Right kidney (tissue), 1 donor: ENCODE data around the gene TUB.

Experiments used
- DNase-seq: peaks from one replicate; pipeline ENCODE4 v3.0.0-alpha.2; 2016

Gene TUB

DNA sequence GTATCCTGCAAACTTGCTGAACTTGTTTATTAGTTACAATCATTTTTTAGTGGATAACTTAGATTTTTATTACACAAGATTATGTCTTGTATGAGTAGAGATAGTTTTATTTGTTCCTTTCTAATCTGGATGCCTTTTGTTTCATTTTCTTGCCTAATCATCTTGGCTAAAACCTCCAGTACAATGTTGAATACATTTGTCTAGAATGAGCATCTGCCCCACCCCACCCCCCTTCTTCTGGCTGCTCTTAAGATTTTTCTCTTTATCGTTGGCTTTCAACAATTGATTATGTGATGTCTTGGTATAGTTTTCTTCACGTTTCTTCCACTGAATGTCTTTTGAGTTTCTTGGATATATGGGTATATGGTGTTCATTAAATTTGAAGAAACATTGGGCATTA, 37.3 kb upstream of the TUB start:
- DNase-seq: no peak

DNA sequence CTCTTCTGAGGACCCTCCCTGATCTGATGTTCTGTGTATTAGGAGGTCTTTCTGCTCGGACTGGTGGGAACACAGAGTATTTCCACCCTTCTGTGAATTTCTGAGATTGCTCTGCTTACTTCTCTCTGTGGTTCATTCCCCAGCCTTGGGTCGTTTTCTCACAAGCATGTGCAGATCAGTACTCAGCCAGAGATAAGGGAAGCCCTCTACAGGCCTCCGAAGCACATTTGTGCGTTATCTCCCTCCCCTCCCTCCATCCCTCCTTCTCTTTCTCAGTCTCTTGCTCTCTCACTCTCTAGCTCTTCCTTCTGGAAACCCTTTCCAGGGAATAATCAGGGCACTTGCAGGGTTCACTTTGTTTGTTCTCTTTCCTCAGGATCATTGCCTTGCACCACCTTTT, 35.2 kb upstream of the TUB start:
- DNase-seq: no peak

DNA sequence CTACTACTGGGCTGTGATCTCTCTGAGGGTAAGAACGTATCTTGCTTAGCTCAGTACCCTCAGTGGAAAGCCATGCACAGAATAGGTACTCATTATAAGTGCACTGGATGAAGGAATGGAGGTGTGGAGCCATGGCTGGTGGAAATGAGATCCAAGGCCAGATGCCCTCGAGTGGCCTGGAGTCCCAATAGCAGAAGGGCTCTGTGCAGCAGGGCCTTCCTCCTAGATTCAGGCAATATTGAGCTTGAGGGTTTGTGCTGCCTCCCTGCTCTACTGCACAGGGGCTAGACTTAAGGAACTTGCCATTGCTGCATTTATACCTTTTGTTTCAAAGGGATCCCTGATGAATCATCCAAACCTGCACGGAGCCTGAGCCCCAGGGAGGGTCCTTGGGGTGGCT, 33.6 kb upstream of the TUB start:
- no peak for DNase-seq

DNA sequence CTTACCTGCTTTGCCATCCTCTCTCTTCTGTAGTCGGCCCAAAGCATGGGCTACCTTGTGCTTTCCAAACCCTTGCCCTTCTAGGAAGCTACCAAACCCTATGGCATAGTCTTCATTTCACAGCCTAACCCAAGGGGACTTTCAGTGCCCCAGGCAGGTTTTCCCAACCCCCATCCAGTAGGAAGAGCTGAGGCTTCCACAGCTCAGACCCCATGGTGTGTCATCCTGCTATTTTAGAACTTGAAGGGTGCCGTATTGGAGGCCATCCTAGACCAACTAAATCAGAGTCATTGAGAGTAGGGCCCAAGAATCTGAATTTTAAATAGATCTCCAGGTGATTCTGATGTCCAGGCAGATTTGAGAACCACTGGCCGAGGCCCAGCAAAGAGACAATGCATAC, 31.9 kb upstream of the TUB start:
- no peak for DNase-seq

DNA sequence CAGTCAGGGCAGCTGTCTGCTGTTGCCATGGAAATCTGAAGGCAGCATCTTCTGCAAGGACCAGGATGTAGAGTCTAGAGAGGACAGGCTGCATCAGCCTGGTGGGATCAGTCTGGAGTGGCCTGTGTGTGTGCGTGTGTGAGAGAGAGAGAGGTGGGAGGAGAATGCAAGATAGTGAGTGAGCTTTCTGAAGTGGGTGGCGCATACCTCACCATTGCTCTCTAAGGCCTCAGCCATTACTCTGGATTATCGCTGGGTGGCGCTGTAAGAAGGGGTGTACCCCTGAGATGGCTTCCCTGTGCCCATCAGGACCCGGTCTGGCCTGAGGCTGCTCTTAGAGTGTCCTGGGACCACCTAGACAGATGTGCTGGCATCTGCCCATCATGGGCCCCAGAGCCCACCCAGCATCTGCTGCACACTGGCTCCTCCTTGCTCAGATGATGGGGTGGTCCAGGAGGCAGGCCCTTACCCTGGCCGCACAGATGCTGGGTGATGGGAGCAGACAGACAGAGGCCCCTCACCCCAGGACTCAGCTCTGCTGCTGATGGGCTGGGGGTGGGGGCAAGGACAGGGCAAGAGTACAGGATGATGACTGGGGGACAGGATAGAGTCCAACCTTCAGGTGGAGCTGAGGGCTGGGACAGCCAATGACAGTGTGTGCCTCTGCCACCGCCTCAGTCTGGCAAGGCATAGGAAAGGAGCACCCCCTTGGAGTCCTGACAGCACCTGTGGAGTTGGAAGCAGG, 25.7 kb upstream of the TUB start:
- DNase-seq: no peak

DNA sequence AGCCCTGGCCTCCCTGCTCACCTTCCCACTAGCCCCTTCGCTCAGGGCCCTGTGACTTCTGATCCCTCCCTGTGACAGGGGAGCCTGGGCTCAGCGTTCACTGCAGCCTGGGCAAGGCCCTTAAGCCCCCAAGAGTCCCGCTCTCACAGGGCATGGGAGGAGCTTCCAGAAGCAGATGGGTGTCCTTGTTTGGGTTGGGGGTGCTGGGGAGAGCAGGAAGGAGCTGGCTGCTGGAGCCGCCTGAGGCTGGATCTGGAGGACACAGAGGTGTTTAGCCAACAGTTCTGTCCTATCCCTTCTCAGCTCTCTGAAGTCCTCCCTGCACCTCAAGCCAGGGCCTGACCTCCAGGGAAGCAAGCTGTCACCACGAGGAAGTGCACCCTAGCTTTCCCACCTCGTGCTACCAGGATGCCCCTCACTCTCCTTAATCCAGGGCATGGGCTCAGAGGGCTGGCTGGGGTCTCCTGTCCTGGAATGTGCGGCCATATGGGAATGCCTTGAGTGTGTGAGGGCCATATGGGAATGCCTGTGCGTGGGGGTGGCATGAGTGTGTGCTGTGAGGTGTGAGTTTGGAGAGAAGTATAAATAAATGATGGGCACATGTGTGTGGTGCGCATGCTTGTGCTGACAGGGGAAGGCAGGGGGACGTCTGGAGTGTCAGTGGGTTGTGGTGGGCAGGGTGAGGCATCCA, 25.0 kb upstream of the TUB start:
- DNase-seq: no peak

DNA sequence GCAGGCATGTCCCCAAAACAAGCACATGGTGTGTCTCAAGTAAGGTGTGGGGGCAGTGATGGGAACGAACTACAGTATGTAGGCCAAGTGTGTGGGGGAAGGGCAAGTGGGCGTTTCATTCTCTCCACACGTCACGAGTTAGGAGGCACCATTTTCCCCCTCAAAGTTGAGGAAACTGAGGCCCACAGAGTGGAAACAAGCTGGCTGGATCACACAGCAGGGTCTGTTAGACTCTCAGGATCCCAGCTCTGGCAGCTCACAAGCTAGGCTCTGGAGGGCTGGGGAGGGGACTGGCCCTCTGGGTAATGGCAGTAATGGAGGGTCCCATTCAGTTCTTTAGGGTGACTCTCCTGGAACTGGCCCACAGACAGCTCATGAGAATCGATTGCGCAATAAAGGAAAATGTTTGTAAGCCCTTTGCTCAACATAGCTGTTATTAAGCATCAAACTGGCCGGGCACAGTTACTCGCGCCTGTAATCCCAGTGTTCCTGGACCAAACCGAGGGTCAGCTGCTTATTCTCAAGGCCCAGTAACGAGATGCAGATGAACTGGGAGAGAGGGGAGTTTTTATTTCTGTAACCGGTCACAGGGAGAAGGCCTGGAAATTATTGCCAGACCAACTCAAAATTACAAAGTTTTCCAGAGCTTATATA, 24.1 kb upstream of the TUB start:
- DNase-seq: no peak

DNA sequence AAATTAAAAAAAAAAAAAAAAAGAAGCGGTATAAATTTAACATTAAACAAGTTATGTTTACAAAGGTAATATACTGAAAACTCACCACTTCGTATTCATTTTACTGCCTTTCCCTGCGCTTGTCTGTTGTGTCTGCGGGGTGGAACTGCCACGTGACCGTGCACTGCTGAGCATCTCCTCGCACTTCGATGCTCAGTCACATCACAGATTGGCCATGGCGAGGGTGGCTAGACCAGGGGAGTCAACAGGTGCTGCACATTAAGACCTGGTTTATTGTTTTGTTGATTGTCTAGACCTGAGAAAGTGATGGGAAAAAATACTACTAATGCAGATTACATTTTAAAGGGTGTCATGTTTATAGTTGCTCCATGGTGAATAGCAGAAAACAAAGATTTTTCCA, 22.8 kb upstream of the TUB start:
- no peak for DNase-seq

DNA sequence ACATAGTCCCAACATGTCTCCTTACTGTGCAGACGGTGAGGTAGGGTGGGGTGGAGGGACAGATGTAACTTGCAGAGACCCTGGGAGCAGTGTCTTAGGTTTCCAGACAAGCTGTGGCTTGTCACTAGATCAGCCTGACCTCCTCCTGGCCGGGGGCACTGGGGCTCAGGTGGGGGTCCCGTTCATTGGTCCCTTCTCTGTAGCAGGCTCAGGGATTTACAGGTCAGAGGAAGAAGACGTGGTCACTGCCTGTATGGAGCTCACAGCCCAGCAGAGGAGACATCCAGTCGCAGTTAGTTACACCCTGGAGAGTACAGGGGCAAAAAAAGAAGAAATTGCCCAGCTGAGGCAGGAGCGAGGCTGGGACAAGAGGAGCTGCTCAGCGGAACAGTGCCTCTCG, 22.0 kb upstream of the TUB start:
- DNase-seq: no peak

DNA sequence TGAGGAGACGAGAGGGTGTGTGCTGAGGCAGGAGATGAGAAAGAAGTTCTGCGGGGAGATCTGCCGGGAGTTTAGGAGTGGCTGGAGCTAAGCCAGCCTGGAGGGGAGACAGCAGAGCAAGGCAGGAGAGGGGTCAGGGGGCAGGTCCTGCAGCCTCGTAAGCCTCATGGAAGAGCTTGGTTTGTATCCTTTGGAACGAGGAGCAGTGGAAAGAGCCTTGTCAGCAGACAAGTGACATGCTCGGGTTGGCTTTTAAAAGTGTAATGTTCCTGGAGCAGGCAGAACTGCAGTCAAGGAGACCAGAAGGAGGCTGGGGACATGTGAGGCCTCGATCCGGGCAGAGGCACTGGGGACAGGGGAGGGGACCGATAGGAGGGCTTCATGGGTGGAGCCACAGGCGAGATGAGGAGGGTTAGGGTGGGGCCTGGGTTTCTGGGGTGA, 21.4 kb upstream of the TUB start:
- DNase-seq: no peak

DNA sequence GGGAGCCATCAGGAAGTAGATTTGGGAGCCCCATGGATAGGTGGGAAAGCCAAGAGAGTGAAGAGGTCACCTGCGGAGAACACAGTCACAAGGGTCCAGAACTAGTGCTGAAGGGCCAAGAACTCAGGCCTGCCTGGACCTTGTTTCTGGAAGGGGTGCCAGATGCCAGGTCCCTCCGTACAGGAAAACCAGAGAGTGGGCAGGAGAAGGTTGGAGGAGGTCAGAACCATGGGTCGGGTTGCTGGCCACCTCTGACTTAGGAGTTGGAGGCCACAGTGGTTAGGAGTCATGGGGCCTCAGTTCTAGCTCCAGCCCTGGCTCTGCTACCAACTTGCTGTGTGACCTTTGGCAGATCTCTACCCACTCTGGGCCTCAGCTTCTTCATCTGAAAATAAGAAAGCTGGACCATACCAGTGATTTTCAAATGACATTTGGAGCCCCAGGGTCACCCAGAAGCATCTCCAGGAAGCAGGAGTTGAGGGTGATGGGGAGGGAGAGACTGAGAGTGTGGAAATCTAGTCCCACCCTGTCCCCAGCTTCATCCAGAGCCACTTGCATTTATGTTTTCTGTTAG, 20.8 kb upstream of the TUB start:
- DNase-seq: no peak

DNA sequence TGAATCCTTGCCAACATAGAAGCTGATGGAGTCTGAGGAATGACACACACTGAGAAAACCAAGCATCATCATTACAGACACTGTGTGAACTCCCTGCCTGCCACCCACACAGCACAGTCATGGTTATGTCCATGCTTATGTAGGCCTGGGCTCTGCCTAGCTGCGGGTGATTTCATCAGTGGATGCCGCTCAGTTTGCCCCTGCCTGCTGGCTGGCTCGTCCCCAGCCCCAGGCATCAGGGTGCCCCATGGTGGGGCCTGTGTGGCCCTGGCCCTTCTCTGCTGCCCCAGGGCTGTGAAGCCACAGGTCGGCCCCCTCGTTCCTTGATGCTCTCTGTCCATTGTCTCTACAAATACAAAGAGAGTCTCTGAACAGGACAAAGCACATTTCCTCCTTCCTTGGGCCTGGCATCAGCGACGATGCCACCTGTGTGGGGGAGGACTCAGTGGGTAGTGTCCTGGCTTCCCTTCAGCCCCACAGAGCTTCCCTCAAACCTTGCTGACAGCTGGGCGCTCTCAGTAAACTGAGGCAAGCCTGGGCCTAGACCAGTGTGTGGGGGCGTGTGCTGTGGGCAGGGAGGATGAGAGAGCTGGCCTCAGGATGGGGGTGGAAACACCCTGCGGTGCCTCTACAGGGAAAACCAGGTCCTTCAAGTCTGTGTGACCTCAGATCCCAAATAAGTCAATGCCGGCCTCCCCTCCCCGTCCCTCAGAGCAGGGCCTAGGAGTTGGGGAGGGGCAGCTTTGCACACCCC, 20.0 kb upstream of the TUB start:
- DNase-seq: no peak

DNA sequence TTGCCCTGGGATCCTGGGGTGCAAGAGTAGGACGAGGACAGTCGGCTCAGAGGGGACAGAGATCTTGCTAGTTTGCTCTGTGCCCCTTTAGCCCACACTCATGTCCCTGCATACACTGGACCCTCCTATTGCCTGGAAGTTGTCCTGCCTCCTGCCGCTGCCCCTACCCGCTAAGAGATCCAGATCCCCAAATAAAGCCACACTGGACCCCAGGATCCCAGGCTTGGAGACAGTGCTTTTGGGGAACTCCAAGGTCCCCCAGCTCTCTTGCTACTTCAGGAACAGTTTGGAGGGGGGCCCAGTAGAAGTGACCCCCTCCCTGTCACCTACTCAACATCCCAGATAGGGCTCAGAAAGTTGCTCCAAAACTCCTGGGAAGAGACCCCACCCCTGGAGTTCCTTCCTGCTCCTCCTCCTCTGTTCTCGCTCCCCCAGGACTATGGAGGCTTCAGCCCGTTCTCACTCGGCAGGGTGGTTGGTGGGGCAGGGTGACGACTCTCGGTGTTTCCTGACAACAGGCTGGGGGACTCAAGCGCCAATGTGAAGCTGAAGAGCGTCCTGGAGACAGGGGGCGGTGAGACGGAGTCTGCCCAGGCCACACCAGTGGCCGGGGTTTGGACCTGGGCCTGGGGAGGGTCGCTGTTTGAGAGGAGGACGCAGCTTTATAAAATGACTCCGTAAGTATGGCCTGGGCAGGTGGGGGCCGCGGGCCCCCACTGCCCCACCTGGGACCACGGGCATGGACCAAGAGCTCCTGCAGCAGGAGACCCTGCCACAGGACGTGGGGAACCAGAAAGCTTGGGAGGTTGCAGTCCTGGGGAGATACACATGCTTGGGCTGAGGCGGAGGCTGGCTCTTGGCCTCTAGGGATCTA, 19.2 kb upstream of the TUB start:
- DNase-seq: no peak

DNA sequence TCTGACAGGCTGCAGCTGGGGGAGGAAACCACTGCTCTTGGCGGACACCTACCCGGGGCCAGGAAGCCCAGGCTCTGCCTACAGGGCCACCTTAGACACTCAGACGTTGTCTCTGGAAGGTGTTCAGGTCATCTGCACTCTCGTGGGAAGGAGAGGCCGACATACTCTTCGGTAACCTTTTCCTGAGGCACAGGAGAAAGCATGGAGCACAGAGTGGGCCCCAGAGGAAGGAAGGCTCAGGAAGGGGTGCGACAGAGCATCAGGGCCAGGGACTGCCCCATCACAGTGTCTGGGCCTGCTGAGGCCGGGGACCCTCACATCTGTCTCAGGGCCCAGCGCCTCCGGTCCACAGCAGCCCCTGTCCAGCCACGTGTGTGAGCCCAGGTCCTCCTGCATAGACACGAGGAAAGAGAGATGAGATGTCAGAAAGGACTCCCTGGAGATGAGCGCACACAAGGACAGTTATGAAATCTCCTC, 18.2 kb upstream of the TUB start:
- DNase-seq: no peak

DNA sequence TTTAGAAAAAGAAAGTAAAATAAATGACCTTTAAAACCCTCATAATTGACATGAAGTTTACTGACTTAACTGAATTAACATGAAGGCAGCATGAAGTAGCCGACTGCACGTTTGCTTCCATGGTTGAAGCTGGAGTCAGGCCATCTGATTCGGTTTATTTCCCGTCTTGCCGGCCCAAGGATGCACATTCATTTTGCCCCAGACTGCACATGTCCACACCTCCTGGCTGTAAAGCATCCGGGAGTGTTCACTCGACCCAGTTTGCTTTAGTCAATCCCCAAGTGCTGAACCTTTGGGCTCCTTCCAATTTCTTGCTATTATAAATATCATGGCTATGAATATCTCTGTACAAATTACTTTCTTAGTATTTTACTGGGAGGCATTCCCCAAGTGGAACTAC, 17.7 kb upstream of the TUB start:
- no peak for DNase-seq

DNA sequence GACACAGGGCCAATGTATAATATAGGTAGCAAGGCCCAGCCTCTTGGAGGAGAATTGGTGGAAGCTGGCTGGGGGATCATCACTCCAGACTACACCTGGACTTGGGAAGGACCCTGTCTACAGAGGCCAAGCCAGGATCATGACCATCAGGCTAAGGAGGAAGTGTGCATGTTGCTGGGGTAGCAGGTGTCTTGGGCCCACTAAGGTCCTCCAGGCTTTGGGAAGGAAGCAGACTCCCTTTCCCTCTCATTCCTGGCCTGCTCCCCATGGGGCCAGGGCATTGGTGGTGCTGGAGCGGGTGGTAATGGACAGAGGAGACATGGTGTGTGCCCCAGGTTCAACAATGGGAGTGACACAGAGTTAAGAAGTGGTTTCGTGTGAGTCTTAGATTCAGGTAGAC, 16.0 kb upstream of the TUB start:
- no peak for DNase-seq

DNA sequence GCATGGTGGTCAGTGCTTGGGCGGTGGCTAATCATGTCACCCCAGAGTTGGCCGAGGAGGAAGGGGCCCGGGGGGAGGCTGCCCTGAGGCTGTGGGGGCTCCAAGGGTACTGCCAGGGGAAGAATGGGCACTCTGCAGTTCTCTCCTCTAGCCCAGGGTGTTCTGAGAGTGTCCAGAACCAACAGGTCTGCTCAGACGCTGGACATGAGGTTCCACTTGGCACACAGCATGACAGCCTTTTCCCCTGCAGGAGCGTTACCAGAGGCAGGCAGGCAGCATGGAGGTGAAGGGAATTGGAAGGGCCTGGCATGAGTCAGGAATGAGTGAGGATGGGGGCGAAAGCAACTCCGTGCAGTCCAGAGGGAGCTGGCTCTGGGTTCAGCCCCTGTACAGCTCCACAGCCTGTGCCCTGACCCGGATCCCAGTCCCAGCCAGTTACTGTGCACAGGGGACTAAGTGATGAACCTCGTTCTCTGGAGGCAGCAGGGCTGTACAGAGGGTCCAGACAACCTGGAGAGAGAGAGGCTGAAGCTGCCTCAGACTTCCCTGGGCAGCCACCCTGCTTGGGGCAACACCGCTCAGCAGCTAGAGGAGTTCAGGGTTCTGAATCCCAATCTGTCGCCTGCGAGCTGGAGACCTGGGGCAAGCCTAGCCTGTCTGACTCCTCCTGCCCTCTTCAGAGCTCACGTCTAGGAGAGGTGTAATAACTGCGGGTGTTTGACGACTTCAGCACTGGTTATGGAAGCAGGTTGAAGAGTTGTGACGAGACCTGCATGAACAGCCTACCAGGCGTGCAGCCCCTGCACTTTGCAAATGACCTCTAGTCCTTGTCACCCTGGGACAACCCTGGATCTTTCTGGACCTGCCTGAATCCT, 14.7 kb upstream of the TUB start:
- no peak for DNase-seq

DNA sequence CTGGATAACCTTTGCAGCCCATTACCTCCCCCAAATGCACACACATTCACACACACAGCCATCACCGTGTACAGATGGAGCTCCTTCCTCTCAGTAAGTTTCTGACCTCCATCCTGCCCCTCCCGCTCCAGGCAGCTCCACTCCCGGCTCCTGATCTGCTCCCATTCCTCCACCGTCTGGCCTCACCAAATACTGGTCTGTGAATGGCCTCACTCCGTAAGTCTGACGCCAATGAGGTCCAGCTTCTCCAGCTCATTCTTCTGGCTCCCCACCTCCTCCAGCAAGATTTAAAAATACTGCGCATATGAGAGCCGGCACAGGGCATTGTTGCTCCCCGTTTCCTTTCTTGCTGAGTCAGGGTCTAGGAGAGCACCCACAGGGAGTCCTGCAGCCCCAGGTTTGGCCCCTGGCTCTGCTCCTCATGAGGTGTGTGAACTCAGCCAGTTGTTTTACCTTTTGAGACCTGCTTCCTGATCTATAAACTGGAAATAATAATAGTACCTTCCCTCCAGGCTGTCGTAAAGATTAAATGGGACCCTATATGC, 14.0 kb upstream of the TUB start:
- DNase-seq: no peak

DNA sequence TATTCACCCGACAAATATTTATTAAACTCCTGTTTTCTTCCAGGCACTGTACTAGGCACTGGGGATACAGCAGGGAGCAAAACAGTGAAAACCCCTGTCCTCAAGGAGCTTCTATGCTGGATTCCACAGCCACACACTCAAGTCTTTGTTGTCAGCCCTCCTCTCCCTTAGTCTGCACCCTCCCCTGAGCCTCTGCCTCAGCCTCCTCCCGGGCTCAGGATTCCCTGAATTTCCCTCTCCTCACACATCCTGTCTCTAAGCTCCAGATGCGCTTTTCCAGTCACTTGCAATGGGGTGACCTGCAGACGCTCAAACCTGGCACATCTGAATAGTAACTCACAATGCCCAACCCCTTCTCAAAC, 13.5 kb upstream of the TUB start:
- DNase-seq: no peak

DNA sequence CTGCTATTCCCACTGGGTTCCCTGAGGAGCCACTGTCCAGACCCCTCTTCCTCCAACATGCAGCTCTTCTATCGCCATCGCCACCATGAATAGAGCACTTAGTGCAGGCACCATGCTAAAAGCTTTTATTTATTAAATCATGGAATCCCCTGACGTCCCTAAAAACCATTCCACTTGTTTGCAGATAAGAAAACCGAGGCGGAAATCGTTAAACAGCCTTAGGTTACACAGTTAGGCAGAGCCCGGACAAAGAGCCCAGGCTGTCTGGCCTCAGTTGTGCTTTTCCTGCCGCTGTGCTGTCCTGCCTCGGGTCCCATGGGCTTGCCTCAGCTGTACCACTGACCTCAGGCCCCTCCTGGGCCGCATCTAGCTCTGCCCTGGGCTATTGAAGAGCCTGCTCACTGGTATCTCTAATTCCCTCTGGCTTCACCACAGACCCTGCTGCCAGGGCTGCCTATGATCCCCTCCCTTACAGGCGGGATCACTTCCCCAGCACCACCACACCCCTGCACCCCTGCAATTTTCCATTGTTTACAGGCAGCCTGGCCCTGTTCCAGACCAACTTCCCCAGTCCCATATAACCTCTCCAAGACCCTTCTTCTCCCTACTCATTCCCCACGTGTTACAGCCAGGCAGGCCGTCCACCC, 13.0 kb upstream of the TUB start:
- no peak for DNase-seq
